Tibial nerve (tissue), 3 donors: ENCODE data around the gene MTCH1.

ENCODE experiments used
- POLR2A ChIP-seq, 2 donors: fragments of 450-650 bp; IDR thresholded peaks; one replicate each; pipeline ENCODE4 v1.6.1; 2017; ENCODE audit warnings: antibody characterized with exemption in 2 of 2, mild to moderate bottlenecking in 2 of 2, moderate library complexity in 2 of 2
- TF ChIP-seq, protein P1 (sequence below), 5 experiments: fragments of 200-600 bp in 3 of 5; fragments of 450-650 bp in 2 of 5; sonication (generic) in 3 of 5; IDR thresholded peaks; one replicate each; pipeline ENCODE4 v1.5.1; 2016 to 2019; ENCODE audit warnings: antibody characterized with exemption in 5 of 5, mild to moderate bottlenecking in 3 of 5, moderate library complexity in 2 of 5

DNA sequence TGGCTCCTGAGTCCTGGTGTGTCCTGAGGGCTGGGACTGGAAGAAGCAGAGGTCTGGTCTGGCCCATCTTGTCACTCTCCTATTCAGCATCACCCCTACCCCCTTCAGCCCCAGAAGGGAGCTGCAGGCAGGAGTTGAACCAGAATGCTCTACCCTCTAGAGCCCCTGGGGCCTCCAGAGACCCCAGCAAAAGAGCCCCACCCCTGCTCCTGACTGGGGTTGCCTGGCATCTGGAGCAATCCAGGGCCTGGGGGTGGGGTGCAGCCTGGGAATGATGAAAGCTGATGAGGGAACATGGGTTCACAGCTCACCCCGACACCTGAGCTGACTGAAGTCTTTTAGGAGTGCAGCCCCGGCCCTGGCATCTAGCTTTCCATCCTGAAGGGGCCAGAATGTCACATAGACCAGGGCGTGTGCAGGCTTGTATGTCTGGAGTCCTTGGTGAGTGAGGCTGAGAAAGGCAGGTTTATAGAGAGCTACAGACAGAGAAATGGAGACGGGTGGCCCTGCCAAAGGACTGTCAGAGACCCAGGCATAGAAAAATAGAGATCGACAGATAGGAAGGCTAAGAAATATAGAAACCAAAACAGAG lies 31.7 kb upstream of the MTCH1 start:
- TF ChIP-seq, protein P1, sequence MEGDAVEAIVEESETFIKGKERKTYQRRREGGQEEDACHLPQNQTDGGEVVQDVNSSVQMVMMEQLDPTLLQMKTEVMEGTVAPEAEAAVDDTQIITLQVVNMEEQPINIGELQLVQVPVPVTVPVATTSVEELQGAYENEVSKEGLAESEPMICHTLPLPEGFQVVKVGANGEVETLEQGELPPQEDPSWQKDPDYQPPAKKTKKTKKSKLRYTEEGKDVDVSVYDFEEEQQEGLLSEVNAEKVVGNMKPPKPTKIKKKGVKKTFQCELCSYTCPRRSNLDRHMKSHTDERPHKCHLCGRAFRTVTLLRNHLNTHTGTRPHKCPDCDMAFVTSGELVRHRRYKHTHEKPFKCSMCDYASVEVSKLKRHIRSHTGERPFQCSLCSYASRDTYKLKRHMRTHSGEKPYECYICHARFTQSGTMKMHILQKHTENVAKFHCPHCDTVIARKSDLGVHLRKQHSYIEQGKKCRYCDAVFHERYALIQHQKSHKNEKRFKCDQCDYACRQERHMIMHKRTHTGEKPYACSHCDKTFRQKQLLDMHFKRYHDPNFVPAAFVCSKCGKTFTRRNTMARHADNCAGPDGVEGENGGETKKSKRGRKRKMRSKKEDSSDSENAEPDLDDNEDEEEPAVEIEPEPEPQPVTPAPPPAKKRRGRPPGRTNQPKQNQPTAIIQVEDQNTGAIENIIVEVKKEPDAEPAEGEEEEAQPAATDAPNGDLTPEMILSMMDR (IDR thresholded peaks at IDR 0.05): no peak
- TF ChIP-seq POLR2A (IDR thresholded peaks at IDR 0.05): no peak
